ENCODE data around the gene AUTS2.

AUTS2 gene

GRCh38 chr7:70565721-70566370 lies 967.6 kb downstream of the AUTS2 start:
- TF ChIP-seq, protein P1, sequence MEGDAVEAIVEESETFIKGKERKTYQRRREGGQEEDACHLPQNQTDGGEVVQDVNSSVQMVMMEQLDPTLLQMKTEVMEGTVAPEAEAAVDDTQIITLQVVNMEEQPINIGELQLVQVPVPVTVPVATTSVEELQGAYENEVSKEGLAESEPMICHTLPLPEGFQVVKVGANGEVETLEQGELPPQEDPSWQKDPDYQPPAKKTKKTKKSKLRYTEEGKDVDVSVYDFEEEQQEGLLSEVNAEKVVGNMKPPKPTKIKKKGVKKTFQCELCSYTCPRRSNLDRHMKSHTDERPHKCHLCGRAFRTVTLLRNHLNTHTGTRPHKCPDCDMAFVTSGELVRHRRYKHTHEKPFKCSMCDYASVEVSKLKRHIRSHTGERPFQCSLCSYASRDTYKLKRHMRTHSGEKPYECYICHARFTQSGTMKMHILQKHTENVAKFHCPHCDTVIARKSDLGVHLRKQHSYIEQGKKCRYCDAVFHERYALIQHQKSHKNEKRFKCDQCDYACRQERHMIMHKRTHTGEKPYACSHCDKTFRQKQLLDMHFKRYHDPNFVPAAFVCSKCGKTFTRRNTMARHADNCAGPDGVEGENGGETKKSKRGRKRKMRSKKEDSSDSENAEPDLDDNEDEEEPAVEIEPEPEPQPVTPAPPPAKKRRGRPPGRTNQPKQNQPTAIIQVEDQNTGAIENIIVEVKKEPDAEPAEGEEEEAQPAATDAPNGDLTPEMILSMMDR (IDR thresholded peaks at IDR 0.05; ENCODE audit: poor library complexity, severe bottlenecking), result no peak
- H3K9me3 ChIP-seq (ENCODE audit: severe bottlenecking), result no peaks in the 10 kb centered on the region
- ATAC-seq (ENCODE audit: low read depth) (no peak), DNase-seq (ENCODE audit: low spot score) (no peak)
- no peaks in the 10 kb centered on the region for H3K4me1 ChIP-seq (ENCODE audit: insufficient read depth, poor library complexity, severe bottlenecking)
- H3K27me3 ChIP-seq (ENCODE audit: insufficient read depth, poor library complexity, severe bottlenecking), result no peaks in the 10 kb centered on the region
- H3K36me3 ChIP-seq (ENCODE audit: low read depth), result no peaks in the 10 kb centered on the region
- no peak overlapping the region for H3K4me3 ChIP-seq (ENCODE audit: severe bottlenecking)
- no peak overlapping the region for H3K27ac ChIP-seq (ENCODE audit: poor library complexity, severe bottlenecking)

- Histone ChIP-seq H3K4me3 (ENCODE audit: severe bottlenecking) (no peak overlapping the region), H3K4me1 (ENCODE audit: insufficient read depth, poor library complexity, severe bottlenecking) (no peaks in the 10 kb centered on the region), H3K36me3 (ENCODE audit: low read depth) (no peaks in the 10 kb centered on the region), H3K27ac (ENCODE audit: poor library complexity, severe bottlenecking) (no peak overlapping the region), H3K9me3 (ENCODE audit: severe bottlenecking) (no peaks in the 10 kb centered on the region), H3K27me3 (ENCODE audit: insufficient read depth, poor library complexity, severe bottlenecking) (no peaks in the 10 kb centered on the region)
- ATAC-seq (ENCODE audit: low read depth) (no peak), DNase-seq (ENCODE audit: low spot score) (no peak)
- TF ChIP-seq, protein P1 (IDR thresholded peaks at IDR 0.05; ENCODE audit: poor library complexity, severe bottlenecking), result no peak
Measured at GRCh38 chr7:70566671-70567070, 968.4 kb downstream of the AUTS2 start.

DNA sequence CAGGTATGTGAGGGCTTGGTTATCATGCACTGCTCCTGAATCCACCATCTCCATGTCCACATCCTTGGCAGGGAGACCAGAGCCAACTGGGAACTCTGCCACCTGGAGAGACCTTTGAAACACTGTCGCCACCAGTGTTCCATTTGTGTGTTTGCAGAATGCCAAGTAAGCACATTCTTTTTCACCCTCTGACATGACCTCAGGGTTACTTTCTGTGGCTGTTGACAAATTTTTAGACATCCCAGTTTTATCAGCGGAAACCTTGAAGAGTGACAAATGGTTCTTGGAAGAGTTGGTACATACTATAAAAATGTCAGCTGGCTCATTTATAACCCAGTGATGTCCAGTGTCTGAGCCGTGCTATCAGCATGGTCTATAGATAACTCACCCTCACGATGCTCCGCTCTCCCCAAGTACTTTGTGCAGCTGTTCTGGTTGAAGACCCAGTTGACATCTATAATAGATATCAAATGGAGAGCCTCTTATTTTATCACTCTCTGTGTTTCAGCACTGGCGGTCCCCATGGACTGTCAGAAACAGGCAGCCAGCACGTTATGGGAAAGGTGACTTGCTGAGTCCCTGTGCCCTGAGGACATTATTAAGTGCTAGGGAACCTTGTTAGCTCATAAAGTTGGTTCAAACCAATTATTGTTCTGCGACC lies 970.5 kb downstream of the AUTS2 start:
- no peak for ATAC-seq (ENCODE audit: low read depth)
- H3K4me3 ChIP-seq (ENCODE audit: severe bottlenecking), result no peak overlapping the region

DNA sequence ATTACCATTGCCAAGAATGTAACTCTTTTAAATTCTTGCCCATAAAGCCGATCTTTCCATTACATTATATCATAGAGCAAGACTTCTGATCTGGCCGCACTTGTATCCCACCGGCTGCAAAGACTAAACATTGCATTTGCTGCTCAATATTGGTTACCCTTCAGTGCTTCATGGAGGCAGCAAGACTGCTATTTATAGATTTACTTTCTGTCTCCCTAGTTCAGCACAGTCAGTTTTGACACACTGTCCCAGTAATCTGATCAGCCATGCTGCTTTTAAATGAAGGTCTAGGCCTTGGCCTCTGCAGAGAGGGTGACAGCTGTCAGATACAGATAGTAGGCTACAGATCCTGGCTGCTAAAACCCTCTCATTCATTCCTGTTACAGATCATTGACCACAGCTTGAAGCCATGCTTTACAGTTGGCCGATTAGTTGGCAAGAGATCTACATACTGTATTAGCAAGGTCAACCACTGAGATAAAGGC lies 971.1 kb downstream of the AUTS2 start:
- H3K27me3 ChIP-seq (ENCODE audit: insufficient read depth, poor library complexity, severe bottlenecking), result no peaks in the 10 kb centered on the region
- H3K9me3 ChIP-seq (ENCODE audit: severe bottlenecking), result no peaks in the 10 kb centered on the region
- TF ChIP-seq, protein P1 (IDR thresholded peaks at IDR 0.05; ENCODE audit: poor library complexity, severe bottlenecking), result no peak
- H3K36me3 ChIP-seq (ENCODE audit: low read depth), result no peaks in the 10 kb centered on the region
- no peak overlapping the region for H3K27ac ChIP-seq (ENCODE audit: poor library complexity, severe bottlenecking)
- ATAC-seq (ENCODE audit: low read depth) (no peak), DNase-seq (ENCODE audit: low spot score) (no peak)
- H3K4me1 ChIP-seq (ENCODE audit: insufficient read depth, poor library complexity, severe bottlenecking), result no peaks in the 10 kb centered on the region
- H3K4me3 ChIP-seq (ENCODE audit: severe bottlenecking), result no peak overlapping the region

More for the DNA sequence above, 970.5 kb downstream of the AUTS2 start:
- H3K27ac ChIP-seq (ENCODE audit: poor library complexity, severe bottlenecking), result no peak overlapping the region
- H3K9me3 ChIP-seq (ENCODE audit: severe bottlenecking), result no peaks in the 10 kb centered on the region
- H3K36me3 ChIP-seq (ENCODE audit: low read depth), result no peaks in the 10 kb centered on the region
- TF ChIP-seq, protein P1 (IDR thresholded peaks at IDR 0.05; ENCODE audit: poor library complexity, severe bottlenecking), result no peak
- DNase-seq (ENCODE audit: low spot score), result no peak
- no peaks in the 10 kb centered on the region for H3K27me3 ChIP-seq (ENCODE audit: insufficient read depth, poor library complexity, severe bottlenecking)
- no peaks in the 10 kb centered on the region for H3K4me1 ChIP-seq (ENCODE audit: insufficient read depth, poor library complexity, severe bottlenecking)

DNA sequence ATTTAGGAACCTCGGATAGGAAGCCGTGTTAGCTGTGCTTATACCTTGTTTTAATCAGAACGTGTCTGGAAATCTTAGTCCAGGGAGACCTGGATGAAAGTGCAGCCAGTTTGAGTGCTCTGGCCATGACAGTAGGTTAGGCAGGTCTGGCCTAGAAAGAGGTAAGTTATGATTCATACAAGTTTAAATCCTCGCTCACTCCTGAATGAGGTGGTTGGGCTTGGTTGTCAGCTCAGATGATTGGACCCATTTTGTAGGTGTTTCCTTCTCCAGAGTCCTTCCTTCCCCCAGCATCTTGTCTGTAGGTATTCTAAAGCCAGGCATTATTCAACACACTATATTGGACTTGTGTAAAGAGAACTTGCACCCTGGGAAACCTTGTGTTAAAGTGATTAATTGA lies 971.8 kb downstream of the AUTS2 start:
- no peaks in the 10 kb centered on the region for H3K9me3 ChIP-seq (ENCODE audit: severe bottlenecking)
- H3K4me3 ChIP-seq (ENCODE audit: severe bottlenecking), result no peak overlapping the region
- H3K27me3 ChIP-seq (ENCODE audit: insufficient read depth, poor library complexity, severe bottlenecking), result no peaks in the 10 kb centered on the region
- DNase-seq (ENCODE audit: low spot score) (no peak), ATAC-seq (ENCODE audit: low read depth) (no peak)
- TF ChIP-seq, protein P1 (IDR thresholded peaks at IDR 0.05; ENCODE audit: poor library complexity, severe bottlenecking), result no peak
- no peak overlapping the region for H3K27ac ChIP-seq (ENCODE audit: poor library complexity, severe bottlenecking)
- H3K4me1 ChIP-seq (ENCODE audit: insufficient read depth, poor library complexity, severe bottlenecking), result no peaks in the 10 kb centered on the region
- no peaks in the 10 kb centered on the region for H3K36me3 ChIP-seq (ENCODE audit: low read depth)
